GM19238 (cell line): ENCODE measurements around the gene AMDHD2.
"Not testable (repeated sequence)": the region's sequence is repeated elsewhere in the genome, so short reads cannot be mapped to it uniquely, and the experiment has no call there.

Source experiments
- DNase-seq: peaks from one replicate; pipeline ENCODE4 v3.0.0; 2011; ENCODE audit warnings: low spot score; ENCODE audit not compliant: insufficient read length

Gene AMDHD2, protein sequence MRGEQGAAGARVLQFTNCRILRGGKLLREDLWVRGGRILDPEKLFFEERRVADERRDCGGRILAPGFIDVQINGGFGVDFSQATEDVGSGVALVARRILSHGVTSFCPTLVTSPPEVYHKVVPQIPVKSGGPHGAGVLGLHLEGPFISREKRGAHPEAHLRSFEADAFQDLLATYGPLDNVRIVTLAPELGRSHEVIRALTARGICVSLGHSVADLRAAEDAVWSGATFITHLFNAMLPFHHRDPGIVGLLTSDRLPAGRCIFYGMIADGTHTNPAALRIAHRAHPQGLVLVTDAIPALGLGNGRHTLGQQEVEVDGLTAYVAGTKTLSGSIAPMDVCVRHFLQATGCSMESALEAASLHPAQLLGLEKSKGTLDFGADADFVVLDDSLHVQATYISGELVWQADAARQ

DNA sequence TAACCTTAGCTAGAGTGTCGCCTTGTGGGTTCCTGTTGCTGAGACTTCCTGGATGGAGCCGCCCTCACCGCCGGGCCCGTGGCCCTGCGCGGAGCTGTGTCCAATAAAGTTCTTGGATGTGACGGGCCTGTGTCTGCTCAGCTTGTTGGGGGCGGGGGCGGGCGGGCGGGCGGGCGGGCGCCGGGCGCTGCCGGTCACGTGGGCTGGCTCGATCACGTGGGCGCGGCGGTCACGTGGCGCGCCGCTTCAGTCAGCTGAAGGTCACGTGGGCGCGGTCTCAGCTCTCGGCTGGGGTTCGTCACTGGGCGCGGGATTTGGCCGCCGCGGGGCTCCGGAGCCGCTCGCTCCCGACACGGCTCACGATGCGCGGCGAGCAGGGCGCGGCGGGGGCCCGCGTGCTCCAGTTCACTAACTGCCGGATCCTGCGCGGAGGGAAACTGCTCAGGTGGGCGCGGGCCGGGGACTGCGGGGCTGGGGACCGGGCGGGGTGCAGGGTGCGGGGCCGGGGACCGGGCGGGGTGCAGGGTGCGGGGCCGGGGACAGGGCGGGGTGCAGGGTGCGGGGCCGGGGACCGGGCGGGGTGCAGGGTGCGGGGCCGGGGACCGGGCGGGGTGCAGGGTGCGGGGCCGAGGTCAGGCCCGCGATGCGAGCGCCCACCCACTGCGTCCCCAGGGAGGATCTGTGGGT lies at the start of gene AMDHD2:
Gene AMDHD2 (plus strand): TSS at position 275 of the 687 bp plus-strand sequence. CDS start 88 bp downstream, at position 363.
- peak; percentile 99 for DNase-seq

DNA sequence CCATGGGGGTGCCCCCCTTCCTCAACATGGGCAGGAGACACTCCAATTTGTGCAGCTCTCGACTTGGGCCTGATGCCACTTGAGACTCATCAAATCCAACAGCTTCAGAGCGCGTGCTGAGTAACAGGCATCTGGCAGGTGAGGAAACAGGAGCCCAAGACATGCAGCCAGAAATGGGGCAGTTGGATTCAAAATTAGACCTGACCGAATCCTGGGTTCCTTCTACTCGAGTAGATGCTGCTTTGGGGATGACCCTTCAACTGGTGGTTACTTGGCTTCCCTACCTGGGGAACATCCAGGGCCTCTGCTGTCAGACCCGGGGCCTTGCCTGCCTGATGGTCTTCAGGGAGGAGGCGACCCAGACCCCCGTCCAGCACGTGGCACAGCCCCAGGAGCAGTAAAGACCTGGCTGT lies 49.6 kb upstream of the AMDHD2 start:
- no peak for DNase-seq

DNA sequence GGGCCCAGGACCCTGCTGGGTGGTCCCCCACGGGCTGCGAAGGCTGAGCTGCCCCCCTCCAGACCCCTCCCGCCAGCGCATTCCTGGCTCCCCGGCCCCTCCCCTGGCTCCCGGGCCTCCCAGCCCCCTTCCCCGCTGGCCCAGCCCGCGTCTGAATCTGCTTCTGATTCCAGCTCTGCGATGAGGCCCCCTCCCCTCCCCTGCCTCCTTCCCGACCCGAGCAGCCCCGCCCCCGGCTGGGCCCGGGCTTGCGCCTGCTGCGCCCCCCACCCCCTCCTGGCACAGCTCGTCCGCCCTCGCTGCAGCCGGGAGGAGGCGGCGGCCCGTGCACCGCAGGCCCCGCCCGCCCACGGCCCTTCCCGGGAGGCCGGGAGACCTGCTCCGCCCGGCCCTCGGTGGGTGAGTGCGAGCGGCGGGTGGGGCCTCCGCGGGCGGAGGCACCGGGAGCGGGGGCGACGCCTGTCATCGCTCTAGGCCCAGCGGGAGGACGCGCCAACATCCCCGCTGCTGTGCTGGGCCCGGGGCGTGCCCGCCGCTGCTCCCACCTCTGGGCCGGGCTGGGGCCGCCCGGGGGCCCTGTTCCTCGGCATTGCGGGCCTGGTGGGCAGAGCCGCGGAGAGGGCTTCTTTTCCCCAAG lies 49.0 kb upstream of the AMDHD2 start, which contains the start of gene NTN3:
Gene NTN3 (plus strand): TSS at position 282 of the 637 bp plus-strand sequence. CDS start 405 bp downstream, outside the sequence.
- DNase-seq, result no peak

- DNase-seq, result no peak
Measured at GRCh38 chr16:2471653-2472487, 48.3 kb upstream of the AMDHD2 start.

GRCh38 chr16:2472488-2472864 lies 47.7 kb upstream of the AMDHD2 start:
- DNase-seq, result no peak

- DNase-seq, result no peak
Measured at GRCh38 chr16:2472885-2473445, 47.2 kb upstream of the AMDHD2 start.

- no peak for DNase-seq
Measured at GRCh38 chr16:2473446-2473926, 46.7 kb upstream of the AMDHD2 start.

GRCh38 chr16:2473999-2474876 lies 45.9 kb upstream of the AMDHD2 start:
- peak; percentile 75 for DNase-seq

- DNase-seq, result peak; percentile 100
Measured at GRCh38 chr16:2474877-2475412, 45.2 kb upstream of the AMDHD2 start, which contains the start of gene TBC1D24. Gene TBC1D24, plus strand, starts transcription at chr16:2475127. Its CDS starts 21,022 bp downstream, at chr16:2496149.

DNA sequence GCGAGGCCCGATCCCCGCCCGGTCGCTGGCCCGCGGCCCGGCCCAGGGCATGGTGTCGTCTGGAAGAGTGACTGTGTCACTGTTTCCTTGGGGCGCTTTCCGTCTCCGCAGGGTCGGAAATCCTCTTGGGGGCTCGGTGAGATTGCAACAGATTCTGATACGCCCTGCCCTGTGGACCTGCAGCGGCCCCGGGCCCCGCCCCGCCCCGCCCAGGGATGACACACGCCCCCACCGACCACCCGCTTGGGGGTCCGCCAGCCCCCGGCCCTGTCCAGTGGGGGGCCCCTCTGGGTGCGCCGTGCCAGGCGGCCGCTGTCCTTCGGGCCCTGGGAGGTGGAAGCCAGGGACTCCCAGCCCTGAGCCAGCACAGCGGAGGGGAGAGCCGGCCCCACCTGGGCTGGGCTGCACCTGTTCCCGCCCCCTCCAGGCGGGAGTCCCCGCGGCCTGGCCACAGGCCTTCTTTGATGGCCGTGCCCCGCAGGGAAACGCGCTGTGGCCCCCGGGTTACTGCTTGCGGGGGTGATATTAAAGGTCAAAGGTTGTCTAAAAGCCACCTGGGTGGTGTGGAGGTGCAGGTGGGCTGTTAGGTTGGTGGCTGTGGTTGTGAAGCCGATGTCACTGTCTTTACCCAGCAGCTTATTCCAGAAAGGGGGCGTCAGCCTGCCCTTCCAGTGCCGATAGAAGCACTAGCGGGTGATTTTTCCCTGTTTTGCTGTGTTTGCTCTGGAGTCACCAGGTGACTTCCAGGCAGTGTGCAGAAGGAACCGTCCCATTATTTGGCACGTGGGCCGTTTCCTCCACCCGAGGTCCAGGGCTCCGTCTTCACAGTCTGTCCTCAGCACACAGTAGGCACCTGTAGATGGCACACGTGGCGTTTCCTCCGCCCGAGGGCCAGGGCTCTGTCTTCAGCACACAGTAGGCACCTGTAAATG lies 44.5 kb upstream of the AMDHD2 start:
- DNase-seq, result peak; percentile 49

DNA sequence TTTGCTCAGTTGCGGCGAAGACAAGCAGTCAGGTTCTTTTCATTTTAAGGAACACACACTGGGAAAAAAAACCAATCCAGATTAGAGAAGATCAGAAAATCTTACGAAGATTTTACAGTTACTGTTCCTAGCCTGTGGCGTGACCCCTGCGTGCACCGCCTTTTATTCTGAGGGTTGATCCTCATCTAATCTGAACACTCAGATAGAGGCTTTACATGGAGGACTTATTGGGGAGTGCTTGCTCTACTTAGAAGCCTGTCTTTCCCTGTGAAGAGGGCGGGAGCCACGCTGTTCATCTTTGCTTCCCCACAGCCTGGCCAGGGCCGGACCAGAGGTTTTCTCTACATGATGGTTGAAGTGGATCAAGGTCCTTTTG lies 43.8 kb upstream of the AMDHD2 start:
- no peak for DNase-seq

DNA sequence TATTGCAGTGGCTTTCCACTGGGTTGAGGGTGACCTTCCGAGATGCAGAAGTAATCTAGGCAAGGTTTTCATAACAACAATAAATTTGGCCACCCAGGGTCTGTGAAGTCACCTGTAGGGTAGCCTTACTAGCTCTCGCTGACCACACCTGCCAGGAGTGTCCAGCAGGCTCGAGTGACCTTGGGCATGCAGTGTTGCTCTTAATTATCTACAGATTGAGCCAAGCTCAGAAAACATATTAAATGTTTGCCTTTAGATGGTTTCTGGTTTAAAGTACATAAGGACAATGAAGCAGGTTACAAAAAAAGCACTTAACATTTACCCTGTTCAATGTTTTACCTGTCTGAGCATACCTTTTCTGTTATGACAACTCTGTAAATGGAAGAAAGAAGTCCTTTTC lies 43.4 kb upstream of the AMDHD2 start:
- no peak for DNase-seq

- DNase-seq, result no peak
Measured at GRCh38 chr16:2477327-2477726, 42.8 kb upstream of the AMDHD2 start.

GRCh38 chr16:2478279-2478678 lies 41.9 kb upstream of the AMDHD2 start:
- DNase-seq, result no peak

DNA sequence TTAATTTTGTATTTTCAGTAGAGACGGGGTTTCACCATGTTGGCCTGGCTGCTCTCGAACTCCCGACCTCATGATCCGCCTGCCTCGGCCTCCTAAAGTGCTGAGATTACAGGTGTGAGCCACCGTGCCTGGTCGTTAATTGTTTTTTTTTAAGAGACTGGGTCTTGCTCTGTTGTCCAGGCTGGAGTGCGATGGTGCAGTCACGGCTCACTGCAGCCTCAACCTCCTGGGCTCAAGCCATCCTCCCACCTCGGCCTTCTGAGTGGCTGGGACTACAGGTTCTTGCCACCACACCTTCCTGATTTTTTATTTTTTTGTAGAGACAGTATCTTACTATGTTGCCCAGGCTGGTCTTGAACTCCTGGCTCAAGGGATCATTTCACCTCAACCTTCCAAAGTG lies 40.2 kb upstream of the AMDHD2 start:
- not testable (repeated sequence) for DNase-seq

DNA sequence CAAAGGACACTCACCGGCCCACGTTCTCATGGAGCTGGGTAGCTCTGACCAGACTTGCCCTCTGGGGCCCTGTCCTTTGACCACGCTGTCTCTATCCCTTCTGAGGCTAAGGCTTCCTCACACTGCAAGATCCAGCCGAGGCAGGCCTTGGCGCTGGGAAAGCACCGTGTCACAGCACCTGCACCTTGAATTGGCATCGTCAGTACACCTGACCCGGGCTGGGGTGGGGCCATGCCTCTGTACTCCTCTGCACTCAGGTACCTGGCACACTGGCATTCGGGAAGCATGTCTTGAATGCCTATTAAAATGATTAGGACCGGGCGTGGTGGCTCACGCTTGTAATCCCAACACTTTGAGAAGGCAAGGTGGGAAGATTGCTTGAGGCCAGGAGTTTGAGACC lies 39.2 kb upstream of the AMDHD2 start:
- no peak for DNase-seq

DNA sequence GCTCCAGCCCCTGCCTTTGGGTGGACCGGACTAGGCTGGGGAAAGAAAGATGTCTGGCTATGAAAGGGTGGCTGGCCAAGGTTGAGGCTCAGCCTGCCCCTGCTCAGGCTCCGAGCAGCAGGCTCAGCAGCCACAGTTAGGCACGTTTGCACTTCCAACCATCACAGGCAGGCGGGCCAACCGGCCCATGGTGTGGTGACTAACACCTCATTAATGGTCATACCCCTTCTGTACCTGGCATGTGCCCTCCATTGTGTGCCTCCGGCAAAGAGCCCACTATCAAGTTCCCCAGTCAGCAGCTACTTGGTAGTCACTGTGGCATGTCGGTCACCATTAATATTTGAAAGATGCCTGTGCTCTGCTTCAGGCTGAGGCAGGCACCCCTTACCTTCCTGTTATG lies 38.5 kb upstream of the AMDHD2 start:
- no peak for DNase-seq

GRCh38 chr16:2482249-2482648 lies 37.9 kb upstream of the AMDHD2 start:
- no peak for DNase-seq
